GM12873 (cell line): ENCODE data around the gene HHIPL1.

Experiments used
- TF ChIP-seq, protein P1 (sequence below): IDR thresholded peaks from 2 replicates; pipeline ENCODE4 v1.5.1; 2012; ENCODE audit warnings: low read depth, mild to moderate bottlenecking, moderate library complexity, low read length, control low read depth; ENCODE audit not compliant: insufficient read depth; ENCODE audit errors: missing control alignments

Gene HHIPL1

DNA sequence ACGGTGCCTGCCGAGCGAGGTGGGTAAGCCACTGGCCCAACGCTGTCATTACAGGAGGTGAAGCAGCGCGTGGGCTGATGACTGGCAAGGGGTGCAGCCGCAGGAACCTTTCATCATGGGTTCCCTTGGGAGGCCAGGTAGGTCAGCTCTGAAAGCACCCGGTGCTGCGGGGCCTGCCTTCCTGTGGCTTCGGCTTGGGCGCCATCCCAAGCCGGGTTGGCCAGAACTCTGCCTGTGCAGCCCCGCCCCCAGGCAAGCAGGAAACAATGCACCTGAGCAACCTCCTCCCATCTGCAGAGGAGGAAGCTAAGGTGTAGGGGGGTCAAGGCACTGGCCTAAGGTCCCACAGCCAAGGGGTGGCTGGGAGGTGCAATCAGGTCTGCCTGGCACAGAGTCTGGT is 20.0 kb upstream of the HHIPL1 start:
- TF ChIP-seq, protein P1, sequence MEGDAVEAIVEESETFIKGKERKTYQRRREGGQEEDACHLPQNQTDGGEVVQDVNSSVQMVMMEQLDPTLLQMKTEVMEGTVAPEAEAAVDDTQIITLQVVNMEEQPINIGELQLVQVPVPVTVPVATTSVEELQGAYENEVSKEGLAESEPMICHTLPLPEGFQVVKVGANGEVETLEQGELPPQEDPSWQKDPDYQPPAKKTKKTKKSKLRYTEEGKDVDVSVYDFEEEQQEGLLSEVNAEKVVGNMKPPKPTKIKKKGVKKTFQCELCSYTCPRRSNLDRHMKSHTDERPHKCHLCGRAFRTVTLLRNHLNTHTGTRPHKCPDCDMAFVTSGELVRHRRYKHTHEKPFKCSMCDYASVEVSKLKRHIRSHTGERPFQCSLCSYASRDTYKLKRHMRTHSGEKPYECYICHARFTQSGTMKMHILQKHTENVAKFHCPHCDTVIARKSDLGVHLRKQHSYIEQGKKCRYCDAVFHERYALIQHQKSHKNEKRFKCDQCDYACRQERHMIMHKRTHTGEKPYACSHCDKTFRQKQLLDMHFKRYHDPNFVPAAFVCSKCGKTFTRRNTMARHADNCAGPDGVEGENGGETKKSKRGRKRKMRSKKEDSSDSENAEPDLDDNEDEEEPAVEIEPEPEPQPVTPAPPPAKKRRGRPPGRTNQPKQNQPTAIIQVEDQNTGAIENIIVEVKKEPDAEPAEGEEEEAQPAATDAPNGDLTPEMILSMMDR: no peak

DNA sequence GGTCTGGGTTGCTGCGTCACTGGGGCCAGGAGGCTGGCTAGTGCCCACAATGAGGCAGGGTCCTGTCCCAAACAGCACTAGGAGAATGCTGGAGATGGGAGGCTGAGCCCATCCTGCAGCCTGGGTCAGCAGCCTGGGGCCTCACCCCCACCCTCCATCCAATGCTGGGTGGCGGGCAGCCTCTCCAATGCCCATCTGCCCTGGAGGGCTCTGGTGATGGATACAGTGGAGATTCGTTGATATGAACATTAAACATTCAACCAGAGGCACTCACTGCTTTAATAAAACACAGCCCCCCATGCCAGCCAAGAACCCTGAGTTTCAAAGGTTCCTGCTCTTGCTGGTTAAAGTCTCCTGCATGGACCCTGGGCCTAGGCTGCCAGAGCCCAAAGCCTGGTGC is 19.5 kb upstream of the HHIPL1 start:
- TF ChIP-seq, protein P1: no peak

DNA sequence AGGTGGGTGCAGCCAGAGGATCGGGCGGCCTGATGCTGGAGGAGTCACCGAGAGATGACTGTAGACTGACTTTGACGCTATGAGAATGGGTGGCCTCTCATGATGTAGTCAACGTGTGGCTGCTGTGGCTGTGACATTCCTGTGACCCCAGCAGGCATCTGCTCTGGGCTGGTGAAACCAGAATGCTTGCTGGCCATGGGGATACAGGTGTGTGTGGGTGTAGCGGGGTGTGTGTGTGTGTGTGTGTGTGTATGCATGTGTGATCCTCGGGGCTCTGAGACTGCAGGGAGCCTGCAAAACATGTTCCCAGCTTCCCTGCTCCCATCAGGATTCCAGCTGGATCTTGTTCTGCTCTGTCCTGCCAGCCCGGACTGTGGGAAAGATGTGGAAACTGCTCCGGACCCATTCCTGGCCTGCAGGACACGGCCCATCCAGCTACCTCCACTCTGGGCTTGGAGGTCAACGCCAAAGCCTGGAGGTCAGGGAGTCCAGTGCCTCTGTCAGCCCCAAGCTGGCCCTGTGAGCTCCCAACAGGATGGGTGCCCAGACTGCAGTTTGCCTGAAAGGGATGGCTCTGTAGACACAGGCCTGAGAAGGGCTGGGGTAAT is 18.8 kb upstream of the HHIPL1 start:
- TF ChIP-seq, protein P1: no peak

DNA sequence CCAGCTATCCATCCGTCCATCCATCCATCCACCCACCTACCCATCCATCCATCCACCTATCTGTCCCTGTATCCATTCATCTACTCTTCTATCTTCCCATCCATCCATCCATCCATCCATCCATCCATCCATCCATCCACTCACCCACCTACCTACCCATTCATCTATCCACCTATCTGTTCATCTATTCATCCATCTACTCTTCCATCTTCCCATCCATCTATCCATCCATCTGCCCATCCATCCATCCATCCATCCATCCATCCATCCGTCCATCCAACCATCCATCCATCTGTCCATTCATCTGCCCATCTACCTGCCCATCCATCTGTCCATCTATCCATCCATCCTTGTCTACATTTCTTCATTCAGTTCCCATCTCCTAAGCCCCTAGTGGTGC is 17.8 kb upstream of the HHIPL1 start:
- TF ChIP-seq, protein P1: no peak

DNA sequence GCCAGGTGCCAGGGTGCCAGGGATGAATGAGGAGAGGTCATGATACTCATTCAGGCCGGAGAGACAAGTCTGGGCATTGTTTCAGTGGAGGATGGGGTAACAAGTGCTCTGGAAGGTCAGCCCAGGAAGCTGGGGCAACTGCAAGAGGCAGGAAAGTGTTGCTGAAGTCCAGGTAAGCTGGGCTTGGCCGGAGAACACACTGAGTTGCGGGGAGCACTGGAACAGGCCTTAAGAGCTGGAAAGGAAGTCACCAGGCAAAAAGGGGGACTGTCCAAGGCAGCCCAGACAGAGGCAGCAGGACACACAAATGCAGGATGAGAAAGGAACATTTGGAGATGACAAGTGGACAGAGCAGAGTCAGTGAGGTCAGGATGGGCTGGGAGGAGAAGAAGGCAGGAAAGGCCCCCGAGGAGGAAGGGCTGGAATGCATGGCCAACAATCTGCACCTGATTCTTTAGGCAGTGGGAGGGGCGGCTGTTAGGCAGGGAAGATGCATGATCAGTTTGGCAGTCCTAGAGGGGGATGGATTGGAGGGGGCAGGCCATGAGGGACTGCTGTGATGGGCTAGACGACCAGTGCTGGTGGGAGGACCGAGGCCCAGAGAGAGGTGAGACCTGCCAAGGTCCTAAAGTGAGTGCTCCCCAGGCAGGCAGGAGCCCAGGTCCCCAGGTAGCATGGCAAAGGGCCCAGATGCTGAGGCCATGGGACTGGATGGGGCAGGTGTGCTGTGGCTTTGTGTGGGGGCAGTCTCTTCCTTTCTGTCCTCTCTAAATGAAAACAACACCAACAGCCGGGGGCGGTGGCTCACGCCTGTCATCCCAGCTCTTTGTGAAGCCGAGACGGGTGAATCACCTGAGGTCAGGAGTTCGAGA is 17.2 kb upstream of the HHIPL1 start:
- TF ChIP-seq, protein P1: no peak

DNA sequence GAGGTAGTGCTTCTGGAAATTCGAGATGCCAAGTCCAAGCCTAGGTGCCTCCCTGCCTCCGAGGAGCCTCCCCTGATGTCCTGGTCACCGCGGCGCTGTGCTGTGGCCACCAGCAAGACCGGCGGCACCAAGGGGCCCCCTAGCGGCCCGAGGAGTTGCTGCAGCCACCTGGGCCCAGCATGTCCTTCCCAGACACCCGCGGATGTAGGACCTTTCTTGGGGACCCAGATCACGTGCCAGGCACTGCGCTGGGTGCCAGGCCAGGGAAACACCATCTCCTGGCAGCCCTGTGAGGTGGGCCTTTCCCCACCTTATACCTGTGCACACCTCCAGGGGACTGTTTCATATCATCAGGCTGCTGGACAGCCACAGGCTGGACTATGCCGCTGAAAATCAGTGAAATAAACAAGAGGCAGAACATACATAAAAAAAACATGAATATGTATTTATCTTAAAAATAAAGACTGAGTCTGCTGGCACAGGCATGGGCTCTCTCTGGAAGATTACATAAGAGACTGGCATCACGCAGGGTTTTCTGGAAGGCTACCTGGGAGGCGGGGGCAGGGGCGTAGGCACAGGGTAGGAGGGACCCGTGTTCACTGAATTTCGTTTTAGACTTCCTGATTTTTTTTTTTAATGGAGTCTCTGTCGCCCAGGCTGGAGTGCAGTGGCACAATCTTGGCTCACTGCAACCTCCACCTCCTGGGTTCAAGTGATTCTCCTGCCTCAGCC is 15.9 kb upstream of the HHIPL1 start:
- TF ChIP-seq, protein P1: peak; percentile 96

DNA sequence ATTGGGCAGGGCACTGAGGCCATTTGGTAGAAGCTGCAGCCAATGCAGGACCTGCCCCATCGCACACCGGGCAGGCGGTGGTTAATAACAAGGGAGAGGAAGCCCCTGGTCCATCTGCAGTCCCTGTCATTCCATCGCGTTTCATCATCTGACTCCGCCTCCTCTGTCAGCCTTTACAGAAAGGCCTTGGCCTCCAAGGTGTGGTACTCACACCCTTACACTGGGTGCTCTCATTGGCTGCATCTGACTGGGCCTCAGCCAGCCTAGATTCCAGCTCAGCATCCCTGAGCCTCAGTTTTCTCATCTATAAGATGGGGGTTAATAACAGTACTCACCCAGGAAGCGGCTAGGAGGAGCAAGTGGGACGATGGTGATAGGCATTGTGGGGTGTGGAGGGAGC is 14.7 kb upstream of the HHIPL1 start:
- TF ChIP-seq, protein P1: no peak
